Ishikawa (cell line): ENCODE results near the gene C18orf63.

ENCODE experiments used
- CEBPB ChIP-seq: IDR thresholded peaks from 2 replicates; pipeline ENCODE4 v1.6.1; 2012
- CREB1 ChIP-seq: IDR thresholded peaks from 2 replicates; pipeline ENCODE4 v1.6.1; 2012; ENCODE audit warnings: low read depth
- EGR1 ChIP-seq: IDR thresholded peaks from 2 replicates; pipeline ENCODE4 v1.6.1; 2012
- EP300 ChIP-seq: IDR thresholded peaks from 2 replicates; pipeline ENCODE4 v1.6.1; 2012; ENCODE audit warnings: borderline replicate concordance
- FOXM1 ChIP-seq: IDR thresholded peaks from 2 replicates; pipeline ENCODE4 v1.6.1; 2012; ENCODE audit warnings: low read depth, borderline replicate concordance
- NFIC ChIP-seq: IDR thresholded peaks from 2 replicates; pipeline ENCODE4 v1.6.1; 2012
- RAD21 ChIP-seq: IDR thresholded peaks from 2 replicates; pipeline ENCODE4 v1.6.1; 2012; ENCODE audit warnings: low read depth
- TAF1 ChIP-seq: IDR thresholded peaks from 2 replicates; pipeline ENCODE4 v1.6.1; 2012; ENCODE audit warnings: low read depth, mild to moderate bottlenecking
- TCF12 ChIP-seq: IDR thresholded peaks from 2 replicates; pipeline ENCODE4 v1.6.1; 2012; ENCODE audit warnings: low read depth
- YY1 ChIP-seq: IDR thresholded peaks from 2 replicates; pipeline ENCODE4 v1.6.1; 2012; ENCODE audit warnings: low read depth
- TF ChIP-seq, protein P1 (sequence below): IDR thresholded peaks from 2 replicates; pipeline ENCODE4 v1.6.1; 2012; ENCODE audit warnings: low read depth, mild to moderate bottlenecking
- TF ChIP-seq, protein P2 (sequence below): IDR thresholded peaks from 2 replicates; pipeline ENCODE4 v1.6.1; 2012

DNA sequence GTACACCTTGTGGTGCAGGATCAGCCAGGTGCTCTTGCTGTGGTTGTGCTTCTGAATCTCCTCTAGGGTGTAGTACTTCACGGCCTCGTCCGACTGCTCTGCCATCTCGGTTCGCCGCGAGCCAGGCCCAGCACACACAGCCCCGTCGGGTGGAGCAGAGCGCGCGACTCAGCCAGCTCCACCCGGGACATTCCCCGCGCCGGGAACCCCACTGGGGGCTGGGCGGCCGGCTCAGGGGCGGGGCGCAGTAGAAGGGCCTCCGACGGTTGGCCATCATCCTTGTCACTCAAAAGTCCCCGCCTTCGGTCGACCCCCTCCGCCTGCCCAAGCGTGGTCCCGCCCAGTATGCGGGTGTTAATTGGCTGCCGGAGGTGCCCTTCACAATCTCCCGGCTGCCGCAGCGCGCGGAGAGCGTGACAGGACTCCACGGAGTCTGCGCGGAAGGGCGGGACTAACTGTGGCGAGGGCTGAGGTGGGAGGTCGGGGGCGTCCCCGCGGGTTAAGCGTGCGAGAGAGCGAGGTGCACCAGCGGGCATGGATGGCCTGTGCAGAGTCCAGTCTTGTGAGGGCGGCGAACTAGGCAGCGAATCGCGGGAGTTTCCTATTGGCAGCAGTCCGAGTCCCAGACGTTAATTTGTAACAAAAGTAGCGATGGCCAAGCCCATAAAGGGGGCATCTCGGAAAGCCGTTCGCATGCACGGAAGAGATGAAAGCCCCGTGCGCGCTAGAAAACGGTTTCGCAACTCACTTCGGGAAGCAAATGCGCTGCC lies 23.7 kb upstream of the C18orf63 start, which contains the start of gene CYB5A:
- TF ChIP-seq, protein P1, sequence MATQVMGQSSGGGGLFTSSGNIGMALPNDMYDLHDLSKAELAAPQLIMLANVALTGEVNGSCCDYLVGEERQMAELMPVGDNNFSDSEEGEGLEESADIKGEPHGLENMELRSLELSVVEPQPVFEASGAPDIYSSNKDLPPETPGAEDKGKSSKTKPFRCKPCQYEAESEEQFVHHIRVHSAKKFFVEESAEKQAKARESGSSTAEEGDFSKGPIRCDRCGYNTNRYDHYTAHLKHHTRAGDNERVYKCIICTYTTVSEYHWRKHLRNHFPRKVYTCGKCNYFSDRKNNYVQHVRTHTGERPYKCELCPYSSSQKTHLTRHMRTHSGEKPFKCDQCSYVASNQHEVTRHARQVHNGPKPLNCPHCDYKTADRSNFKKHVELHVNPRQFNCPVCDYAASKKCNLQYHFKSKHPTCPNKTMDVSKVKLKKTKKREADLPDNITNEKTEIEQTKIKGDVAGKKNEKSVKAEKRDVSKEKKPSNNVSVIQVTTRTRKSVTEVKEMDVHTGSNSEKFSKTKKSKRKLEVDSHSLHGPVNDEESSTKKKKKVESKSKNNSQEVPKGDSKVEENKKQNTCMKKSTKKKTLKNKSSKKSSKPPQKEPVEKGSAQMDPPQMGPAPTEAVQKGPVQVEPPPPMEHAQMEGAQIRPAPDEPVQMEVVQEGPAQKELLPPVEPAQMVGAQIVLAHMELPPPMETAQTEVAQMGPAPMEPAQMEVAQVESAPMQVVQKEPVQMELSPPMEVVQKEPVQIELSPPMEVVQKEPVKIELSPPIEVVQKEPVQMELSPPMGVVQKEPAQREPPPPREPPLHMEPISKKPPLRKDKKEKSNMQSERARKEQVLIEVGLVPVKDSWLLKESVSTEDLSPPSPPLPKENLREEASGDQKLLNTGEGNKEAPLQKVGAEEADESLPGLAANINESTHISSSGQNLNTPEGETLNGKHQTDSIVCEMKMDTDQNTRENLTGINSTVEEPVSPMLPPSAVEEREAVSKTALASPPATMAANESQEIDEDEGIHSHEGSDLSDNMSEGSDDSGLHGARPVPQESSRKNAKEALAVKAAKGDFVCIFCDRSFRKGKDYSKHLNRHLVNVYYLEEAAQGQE = no peak
- TF ChIP-seq TAF1 (peak; percentile 78), CREB1 (peak; percentile 53), RAD21 (no peak), EP300 (0 out of 2 replicates have a peak, but pooled peaks have one; percentile 21), EGR1 (peak; percentile 74), FOXM1 (no peak), CEBPB (peak; percentile 88), YY1 (no peak), TCF12 (peak; percentile 47; the same call in 1 of the 2 replicates), NFIC (peak; percentile 27; the same call in 1 of the 2 replicates)
- TF ChIP-seq, protein P2, sequence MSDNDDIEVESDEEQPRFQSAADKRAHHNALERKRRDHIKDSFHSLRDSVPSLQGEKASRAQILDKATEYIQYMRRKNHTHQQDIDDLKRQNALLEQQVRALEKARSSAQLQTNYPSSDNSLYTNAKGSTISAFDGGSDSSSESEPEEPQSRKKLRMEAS = peak; percentile 93
